Testis (tissue), 2 donors: ENCODE data around the gene PLSCR1.

Experiments used
- CTCF ChIP-seq, 3 experiments: fragments of 450-650 bp in 2 of 3; fragments of 200-600 bp in 1 of 3; sonication (generic) in 1 of 3; IDR thresholded peaks; one replicate each; pipeline ENCODE4 v1.5.1; 2016 to 2019; ENCODE audit warnings: antibody characterized with exemption in 3 of 3, mild to moderate bottlenecking in 2 of 3, moderate library complexity in 1 of 3
- POLR2A ChIP-seq: fragments of 450-650 bp; IDR thresholded peaks from one replicate; pipeline ENCODE4 v1.6.1; 2017; ENCODE audit warnings: antibody characterized with exemption, mild to moderate bottlenecking, moderate library complexity

GRCh38 chr3:146507331-146508120 lies 36.9 kb downstream of the PLSCR1 start:
- TF ChIP-seq POLR2A (no peak), CTCF (IDR thresholded peaks at IDR 0.05) (no peak)
